HepG2 (cell line): ENCODE results near the gene SLC39A8. TPM values are rescaled to one million over a fixed set of nuclear protein-coding genes. Genes with fewer than 3 reads are reported as not detected.

Source experiments
- KAT7 ChIP-seq: IDR thresholded peaks from 2 replicates; pipeline ENCODE4 v1.6.1; 2018; ENCODE audit warnings: borderline replicate concordance, missing compliant biosample characterization
- KMT2B ChIP-seq: IDR thresholded peaks from 2 replicates; pipeline ENCODE4 v1.6.1; 2016; ENCODE audit warnings: missing genetic modification reagents, missing compliant biosample characterization
- PLSCR1 ChIP-seq: sonication (generic); formaldehyde crosslinking; IDR thresholded peaks from 2 replicates; pipeline ENCODE4 v1.5.0; 2020; ENCODE audit warnings: missing genetic modification reagents, mild to moderate bottlenecking, borderline replicate concordance
- RCOR2 ChIP-seq: IDR thresholded peaks from 2 replicates; pipeline ENCODE4 v1.6.1; 2016; ENCODE audit warnings: missing biosample characterization, missing genetic modification reagents
- SRY ChIP-seq: sonication (generic); formaldehyde crosslinking; IDR thresholded peaks from 2 replicates; pipeline ENCODE4 v1.8.0; 2022; ENCODE audit warnings: mild to moderate bottlenecking, missing genetic modification reagents
- ZBTB37 ChIP-seq: sonication (generic); formaldehyde crosslinking; IDR thresholded peaks from 2 replicates; pipeline ENCODE4 v1.4.0; 2020; ENCODE audit warnings: mild to moderate bottlenecking, missing genetic modification reagents
- ZNF280B ChIP-seq: sonication (generic); formaldehyde crosslinking; IDR thresholded peaks from 2 replicates; pipeline ENCODE4 v1.5.0; 2020; ENCODE audit warnings: missing genetic modification reagents, mild to moderate bottlenecking, borderline replicate concordance
- ZNF331 ChIP-seq: sonication (generic); formaldehyde crosslinking; IDR thresholded peaks from 2 replicates; pipeline ENCODE4 v1.4.0; 2020; ENCODE audit warnings: missing genetic modification reagents
- ZNF552 ChIP-seq: sonication (generic); formaldehyde crosslinking; IDR thresholded peaks from 2 replicates; pipeline ENCODE4 v1.9.0; 2022; ENCODE audit warnings: missing genetic modification reagents, mild to moderate bottlenecking, borderline replicate concordance
- ZNF720 ChIP-seq: sonication (generic); formaldehyde crosslinking; IDR thresholded peaks from 2 replicates; pipeline ENCODE4 v1.4.0; 2020; ENCODE audit warnings: missing genetic modification reagents
- ZNF776 ChIP-seq: sonication (generic); formaldehyde crosslinking; IDR thresholded peaks from 2 replicates; pipeline ENCODE4 v1.4.0; 2020; ENCODE audit warnings: mild to moderate bottlenecking, missing genetic modification reagents
- ZNF781 ChIP-seq: sonication (generic); formaldehyde crosslinking; IDR thresholded peaks from 2 replicates; pipeline ENCODE4 v1.5.1; 2020; ENCODE audit warnings: borderline replicate concordance, mild to moderate bottlenecking, missing genetic modification reagents; ENCODE audit errors: not compliant biosample characterization
- ZNF850 ChIP-seq: sonication (generic); formaldehyde crosslinking; conservative IDR thresholded peaks from 2 replicates; pipeline ENCODE4 v1.9.0; 2021; ENCODE audit warnings: mild to moderate bottlenecking, missing genetic modification reagents
- polyA plus RNA-seq, 8 experiments: library from polyadenylated mRNA; depleted of rRNA in 3 of 8; stranded (reverse) in 7 of 8; unstranded in 1 of 8; fragments of >200 nt; fragmentation: Illumina TruSeq in 4 of 8; extraction: Trizol in 4 of 8; gene quantifications; 2 replicates each; pipeline versions ENCODE4 v1.2.1 to v1.2.3, GENCODE V29; 2011 to 2016; ENCODE audit warnings: low read depth in 4 of 8, missing spikeins in 1 of 8, mixed read lengths in 1 of 8; ENCODE audit not compliant: insufficient read depth in 1 of 8
- total RNA-seq, 5 experiments: library from RNA; depleted of rRNA; stranded (reverse); fragments of >200 nt; fragmentation: Illumina TruSeq; extraction: Trizol; gene quantifications; 2 replicates each; pipeline ENCODE4 v1.2.3, GENCODE V29; 2016; ENCODE audit warnings: low read depth in 1 of 5
- TF ChIP-seq, protein P1 (sequence below): sonication (generic); formaldehyde crosslinking; IDR thresholded peaks from 2 replicates; pipeline ENCODE4 v1.4.0; 2020; ENCODE audit warnings: missing genetic modification reagents, borderline replicate concordance
- TF ChIP-seq, protein P2 (sequence below): sonication (generic); formaldehyde crosslinking; conservative IDR thresholded peaks from 2 replicates; pipeline ENCODE4 v1.4.0; 2020; ENCODE audit warnings: missing genetic modification reagents
- TF ChIP-seq, protein P3 (sequence below): sonication (generic); formaldehyde crosslinking; IDR thresholded peaks from 2 replicates; pipeline ENCODE4 v1.4.0; 2020; ENCODE audit warnings: mild to moderate bottlenecking, missing genetic modification reagents

Gene SLC39A8
- total and polyA plus RNA-seq, 2 of the 13 experiments (the other 11 are each of a cell fraction or from before 2014, with no cell fraction given) = 0.22 to 0.38 TPM

GRCh38 chr4:102344954-102345794 lies at the start of gene SLC39A8 (continued):
- TF ChIP-seq, protein P1, sequence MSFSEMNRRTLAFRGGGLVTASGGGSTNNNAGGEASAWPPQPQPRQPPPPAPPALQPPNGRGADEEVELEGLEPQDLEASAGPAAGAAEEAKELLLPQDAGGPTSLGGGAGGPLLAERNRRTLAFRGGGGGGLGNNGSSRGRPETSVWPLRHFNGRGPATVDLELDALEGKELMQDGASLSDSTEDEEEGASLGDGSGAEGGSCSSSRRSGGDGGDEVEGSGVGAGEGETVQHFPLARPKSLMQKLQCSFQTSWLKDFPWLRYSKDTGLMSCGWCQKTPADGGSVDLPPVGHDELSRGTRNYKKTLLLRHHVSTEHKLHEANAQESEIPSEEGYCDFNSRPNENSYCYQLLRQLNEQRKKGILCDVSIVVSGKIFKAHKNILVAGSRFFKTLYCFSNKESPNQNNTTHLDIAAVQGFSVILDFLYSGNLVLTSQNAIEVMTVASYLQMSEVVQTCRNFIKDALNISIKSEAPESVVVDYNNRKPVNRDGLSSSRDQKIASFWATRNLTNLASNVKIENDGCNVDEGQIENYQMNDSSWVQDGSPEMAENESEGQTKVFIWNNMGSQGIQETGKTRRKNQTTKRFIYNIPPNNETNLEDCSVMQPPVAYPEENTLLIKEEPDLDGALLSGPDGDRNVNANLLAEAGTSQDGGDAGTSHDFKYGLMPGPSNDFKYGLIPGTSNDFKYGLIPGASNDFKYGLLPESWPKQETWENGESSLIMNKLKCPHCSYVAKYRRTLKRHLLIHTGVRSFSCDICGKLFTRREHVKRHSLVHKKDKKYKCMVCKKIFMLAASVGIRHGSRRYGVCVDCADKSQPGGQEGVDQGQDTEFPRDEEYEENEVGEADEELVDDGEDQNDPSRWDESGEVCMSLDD (CRISPR knock-in tag) = no peak
- TF ChIP-seq ZNF331 (CRISPR knock-in tag) = 0 out of 2 replicates have a peak, but pooled peaks have one; percentile 63
- no peak for TF ChIP-seq ZNF720 (CRISPR knock-in tag)
- TF ChIP-seq PLSCR1 (CRISPR knock-in tag) = no peak
- TF ChIP-seq, protein P2, sequence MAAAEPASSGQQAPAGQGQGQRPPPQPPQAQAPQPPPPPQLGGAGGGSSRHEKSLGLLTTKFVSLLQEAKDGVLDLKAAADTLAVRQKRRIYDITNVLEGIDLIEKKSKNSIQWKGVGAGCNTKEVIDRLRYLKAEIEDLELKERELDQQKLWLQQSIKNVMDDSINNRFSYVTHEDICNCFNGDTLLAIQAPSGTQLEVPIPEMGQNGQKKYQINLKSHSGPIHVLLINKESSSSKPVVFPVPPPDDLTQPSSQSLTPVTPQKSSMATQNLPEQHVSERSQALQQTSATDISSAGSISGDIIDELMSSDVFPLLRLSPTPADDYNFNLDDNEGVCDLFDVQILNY (CRISPR knock-in tag) = no peak
- no peak for TF ChIP-seq ZNF552 (CRISPR knock-in tag)
- TF ChIP-seq RCOR2 (CRISPR knock-in tag) = no peak
- no peak for TF ChIP-seq ZNF850 (CRISPR knock-in tag)
- no peak for TF ChIP-seq KAT7 (CRISPR knock-in tag)
- TF ChIP-seq ZBTB37 (CRISPR knock-in tag) = no peak
- no peak; the same call in 1 of the 2 replicates for TF ChIP-seq ZNF280B (CRISPR knock-in tag)
- no peak; the same call in 1 of the 2 replicates for TF ChIP-seq SRY
- peak; percentile 73 for TF ChIP-seq ZNF781 (CRISPR knock-in tag)
- no peak for TF ChIP-seq KMT2B (CRISPR knock-in tag)
- TF ChIP-seq, protein P3, sequence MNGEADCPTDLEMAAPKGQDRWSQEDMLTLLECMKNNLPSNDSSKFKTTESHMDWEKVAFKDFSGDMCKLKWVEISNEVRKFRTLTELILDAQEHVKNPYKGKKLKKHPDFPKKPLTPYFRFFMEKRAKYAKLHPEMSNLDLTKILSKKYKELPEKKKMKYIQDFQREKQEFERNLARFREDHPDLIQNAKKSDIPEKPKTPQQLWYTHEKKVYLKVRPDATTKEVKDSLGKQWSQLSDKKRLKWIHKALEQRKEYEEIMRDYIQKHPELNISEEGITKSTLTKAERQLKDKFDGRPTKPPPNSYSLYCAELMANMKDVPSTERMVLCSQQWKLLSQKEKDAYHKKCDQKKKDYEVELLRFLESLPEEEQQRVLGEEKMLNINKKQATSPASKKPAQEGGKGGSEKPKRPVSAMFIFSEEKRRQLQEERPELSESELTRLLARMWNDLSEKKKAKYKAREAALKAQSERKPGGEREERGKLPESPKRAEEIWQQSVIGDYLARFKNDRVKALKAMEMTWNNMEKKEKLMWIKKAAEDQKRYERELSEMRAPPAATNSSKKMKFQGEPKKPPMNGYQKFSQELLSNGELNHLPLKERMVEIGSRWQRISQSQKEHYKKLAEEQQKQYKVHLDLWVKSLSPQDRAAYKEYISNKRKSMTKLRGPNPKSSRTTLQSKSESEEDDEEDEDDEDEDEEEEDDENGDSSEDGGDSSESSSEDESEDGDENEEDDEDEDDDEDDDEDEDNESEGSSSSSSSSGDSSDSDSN (CRISPR knock-in tag) = peak; percentile 43; the same call in 1 of the 2 replicates
- TF ChIP-seq ZNF776 (CRISPR knock-in tag) = 0 out of 2 replicates have a peak, but pooled peaks have one; percentile 63
